GM23338 (cell line): ENCODE results near the gene CPNE5. TPM values are rescaled to one million over a fixed set of nuclear protein-coding genes. Genes with fewer than 3 reads are reported as not detected.

Experiments
- ATAC-seq: fragments of 200-7000 bp; cut with Tn5 transposase; 3 replicates; pipeline ENCODE4 v1.9.1; 2020
- DNase-seq: peaks from one replicate; pipeline ENCODE4 v3.0.0-alpha.2; 2015; ENCODE audit warnings: low spot score
- H2AFZ ChIP-seq: fragments of 200-600 bp; sonication (generic); 2 replicates; pipeline ENCODE4 v1.8.0; 2016; ENCODE audit warnings: antibody characterized with exemption, mild to moderate bottlenecking, moderate library complexity
- H3F3A ChIP-seq: fragments of 200-600 bp; sonication (generic); replicated peaks from 2 replicates; pipeline ENCODE4 v1.8.0; 2017; ENCODE audit warnings: antibody characterized with exemption, mixed run types, low read depth
- H3K27ac ChIP-seq: fragments of 200-600 bp; sonication (generic); 2 replicates; pipeline ENCODE4 v1.6.1; 2016; ENCODE audit warnings: low read depth
- H3K27me3 ChIP-seq: fragments of 200-600 bp; sonication (generic); 2 replicates; pipeline ENCODE4 v1.8.0; 2016; ENCODE audit warnings: mild to moderate bottlenecking, mixed run types, moderate library complexity; ENCODE audit not compliant: insufficient read depth
- H3K36me3 ChIP-seq: fragments of 200-600 bp; sonication (generic); 2 replicates; pipeline ENCODE4 v1.8.0; 2016; ENCODE audit warnings: mild to moderate bottlenecking; ENCODE audit not compliant: insufficient read depth
- H3K4me1 ChIP-seq: fragments of 200-600 bp; sonication (generic); 2 replicates; pipeline ENCODE4 v1.8.0; 2016; ENCODE audit warnings: mild to moderate bottlenecking, moderate library complexity; ENCODE audit not compliant: insufficient read depth
- H3K4me2 ChIP-seq: fragments of 200-600 bp; sonication (generic); 2 replicates; pipeline ENCODE4 v1.7.1; 2017; ENCODE audit warnings: mixed run types
- H3K4me3 ChIP-seq: fragments of 200-600 bp; sonication (generic); 2 replicates; pipeline ENCODE4 v1.6.1; 2016; ENCODE audit warnings: mixed run types
- H3K79me2 ChIP-seq: fragments of 200-600 bp; sonication (generic); replicated peaks from 2 replicates; pipeline ENCODE4 v1.8.0; 2017; ENCODE audit warnings: mild to moderate bottlenecking; ENCODE audit not compliant: insufficient read depth
- H3K9me2 ChIP-seq: fragments of 200-600 bp; sonication (generic); 2 replicates; pipeline ENCODE4 v1.8.0; 2017; ENCODE audit not compliant: insufficient read depth
- H4K20me1 ChIP-seq: fragments of 200-600 bp; sonication (generic); replicated peaks from 2 replicates; pipeline ENCODE4 v1.8.0; 2017; ENCODE audit warnings: mild to moderate bottlenecking; ENCODE audit not compliant: insufficient read depth
- H3K27ac Mint-ChIP-seq: 2 replicates; pipeline ENCODE4 v1.8.0; 2020; ENCODE audit warnings: inconsistent platforms, mild to moderate bottlenecking, moderate library complexity, mixed read lengths
- H3K27me3 Mint-ChIP-seq: 3 replicates; pipeline ENCODE4 v1.8.0; 2022; ENCODE audit warnings: low read depth, mild to moderate bottlenecking, moderate library complexity, mixed read lengths, inconsistent platforms; ENCODE audit not compliant: insufficient read depth, poor library complexity
- H3K36me3 Mint-ChIP-seq: 3 replicates; pipeline ENCODE4 v1.8.0; 2021; ENCODE audit warnings: low read depth, mild to moderate bottlenecking, inconsistent platforms, moderate library complexity, mixed read lengths
- H3K4me1 Mint-ChIP-seq: 3 replicates; pipeline ENCODE4 v1.8.0; 2020; ENCODE audit warnings: mild to moderate bottlenecking, inconsistent platforms, mixed read lengths
- H3K4me3 Mint-ChIP-seq: 3 replicates; pipeline ENCODE4 v1.8.0; 2021; ENCODE audit warnings: moderate library complexity, mild to moderate bottlenecking, inconsistent platforms, mixed read lengths
- H3K9me3 Mint-ChIP-seq: 3 replicates; pipeline ENCODE4 v1.8.0; 2020; ENCODE audit warnings: moderate library complexity, mild to moderate bottlenecking, inconsistent platforms, mixed read lengths
- CREB1 ChIP-seq: fragments of 250-450 bp; sonication (Bioruptor Pico); IDR thresholded peaks from 2 replicates; pipeline ENCODE4 v1.5.0; 2020; ENCODE audit warnings: low read depth, mild to moderate bottlenecking, moderate library complexity
- CTCF ChIP-seq, 2 experiments: fragments of 200-600 bp in 1 of 2; sonication (generic) in 1 of 2; conservative IDR thresholded peaks; 2 replicates each; pipeline versions ENCODE4 v1.5.1 to v1.6.1; 2016 to 2017; ENCODE audit warnings: antibody characterized with exemption in 2 of 2, low read depth in 2 of 2, mild to moderate bottlenecking in 2 of 2, moderate library complexity in 1 of 2
- ETS1 ChIP-seq: IDR thresholded peaks from 2 replicates; pipeline ENCODE4 v1.6.1; 2016; ENCODE audit warnings: antibody characterized with exemption
- EZH2 ChIP-seq: fragments of 200-600 bp; sonication (generic); IDR thresholded peaks from one replicate; pipeline ENCODE4 v1.8.0; 2017; ENCODE audit warnings: antibody characterized with exemption, mild to moderate bottlenecking, low read depth; ENCODE audit not compliant: unreplicated experiment
- EZH2phosphoT487 ChIP-seq: fragments of 200-600 bp; sonication (generic); IDR thresholded peaks from one replicate; pipeline ENCODE4 v1.8.1; 2018; ENCODE audit warnings: antibody characterized with exemption; ENCODE audit not compliant: unreplicated experiment
- JUNB ChIP-seq: IDR thresholded peaks from one replicate; pipeline ENCODE4 v1.6.1; 2016; ENCODE audit warnings: antibody characterized with exemption; ENCODE audit not compliant: unreplicated experiment
- NANOG ChIP-seq: IDR thresholded peaks from 2 replicates; pipeline ENCODE4 v1.6.1; 2016; ENCODE audit warnings: antibody characterized with exemption, borderline replicate concordance
- POLR2AphosphoS5 ChIP-seq: IDR thresholded peaks from 2 replicates; pipeline ENCODE4 v1.6.1; 2016; ENCODE audit warnings: antibody characterized with exemption, low read depth
- REST ChIP-seq: IDR thresholded peaks from one replicate; pipeline ENCODE4 v1.6.1; 2018; ENCODE audit warnings: antibody characterized with exemption; ENCODE audit not compliant: unreplicated experiment
- STAT1 ChIP-seq: IDR thresholded peaks from one replicate; pipeline ENCODE4 v1.6.1; 2016; ENCODE audit warnings: antibody characterized with exemption; ENCODE audit not compliant: unreplicated experiment
- ZNF114 ChIP-seq: fragments of 250-450 bp; sonication (Bioruptor Pico); IDR thresholded peaks from 2 replicates; pipeline ENCODE4 v1.5.0; 2020; ENCODE audit warnings: mild to moderate bottlenecking, moderate library complexity
- ZNF331 ChIP-seq: fragments of 250-450 bp; sonication (Bioruptor Pico); IDR thresholded peaks from 2 replicates; pipeline ENCODE4 v1.5.0; 2020; ENCODE audit warnings: low read depth, mild to moderate bottlenecking, moderate library complexity
- ZNF462 ChIP-seq: fragments of 250-450 bp; sonication (Bioruptor Pico); IDR thresholded peaks from 2 replicates; pipeline ENCODE4 v1.5.0; 2020; ENCODE audit warnings: mild to moderate bottlenecking, moderate library complexity
- polyA plus RNA-seq: library from polyadenylated mRNA; unstranded; fragments of >200 nt; fragmentation: Nextera tagmentation; extraction: Ambion mirVana; gene quantifications from 2 replicates; pipeline ENCODE4 v1.2.1, GENCODE V29; 2016
- total RNA-seq: library from RNA; depleted of rRNA; stranded (reverse); fragments of >200 nt; shearing (Covaris generic); gene quantifications from 2 replicates; pipeline ENCODE4 v1.2.3, GENCODE V29; 2014

CPNE5 gene
- total and polyA plus RNA-seq, 2 experiments from 2014 or later = 0.14 to 0.42 TPM

GRCh38 chr6:36807750-36808149 lies 31.5 kb downstream of the CPNE5 start:
- Histone ChIP-seq H3K4me2 (no peak overlapping the region), H3K27ac (no peak overlapping the region), H3K9me2 (no peaks in the 10 kb centered on the region), H3K4me1 (peaks cover 22% of the 10 kb centered on the region), H3K36me3 (no peaks in the 10 kb centered on the region), H3K27me3 (no peaks in the 10 kb centered on the region), H3F3A (no peaks in the 10 kb centered on the region), H4K20me1 (no peaks in the 10 kb centered on the region), H2AFZ (no peak overlapping the region), H3K4me3 (no peak overlapping the region), H3K79me2 (no peaks in the 10 kb centered on the region)
- DNase-seq = peak; percentile 43
- peaks cover 51% of the 10 kb centered on the region for H3K4me1 Mint-ChIP-seq
- H3K9me3 Mint-ChIP-seq = no peaks in the 10 kb centered on the region
- no peak overlapping the region for H3K27ac Mint-ChIP-seq
- peaks cover 13% of the 10 kb centered on the region for H3K27me3 Mint-ChIP-seq
- H3K4me3 Mint-ChIP-seq = no peak overlapping the region
- H3K36me3 Mint-ChIP-seq = no peaks in the 10 kb centered on the region
- TF ChIP-seq ETS1 = no peak
- no peak for TF ChIP-seq ZNF462
- no peak for TF ChIP-seq JUNB
- no peak for TF ChIP-seq EZH2
- no peak for TF ChIP-seq ZNF114 (CRISPR knock-in tag)
- TF ChIP-seq ZNF331 (CRISPR knock-in tag) = no peak
- no peak for TF ChIP-seq REST
- no peak for TF ChIP-seq EZH2phosphoT487
- no peak for TF ChIP-seq STAT1
- no peak for TF ChIP-seq POLR2AphosphoS5
- no peak for TF ChIP-seq NANOG
- no peak for TF ChIP-seq CREB1 (CRISPR knock-in tag)
- TF ChIP-seq CTCF (conservative IDR thresholded peaks at IDR 0.05; ENCODE audit: low read depth in 2 of 2) = no peak
- peak; percentile 53 for ATAC-seq
